ENCODE measurements around the gene UBA7.
"Not testable (repeated sequence)": the region's sequence is repeated elsewhere in the genome, so short reads cannot be mapped to it uniquely, and the experiment has no call there.

UBA7 gene

GRCh38 chr3:49826016-49826415, 12.3 kb upstream of the UBA7 start:
- no peaks in the 10 kb centered on the region for H3K9me3 Mint-ChIP-seq
- no peak overlapping the region for H3K4me3 Mint-ChIP-seq
- H3K36me3 Mint-ChIP-seq (ENCODE audit: low read depth) = peaks cover 5% of the 10 kb centered on the region
- H3K4me1 Mint-ChIP-seq (ENCODE audit: low read depth) = no peaks in the 10 kb centered on the region
- no peaks in the 10 kb centered on the region for H3K27me3 Mint-ChIP-seq (ENCODE audit: low read depth)
- no peak for DNase-seq (ENCODE audit: low spot score)
- H3K27ac Mint-ChIP-seq = no peak overlapping the region

GRCh38 chr3:49823131-49823530, 9.4 kb upstream of the UBA7 start:
- not testable (repeated sequence) for H3K36me3 Mint-ChIP-seq (ENCODE audit: low read depth); H3K27ac Mint-ChIP-seq; H3K4me3 Mint-ChIP-seq; H3K27me3 Mint-ChIP-seq (ENCODE audit: low read depth); DNase-seq (ENCODE audit: low spot score); H3K9me3 Mint-ChIP-seq; H3K4me1 Mint-ChIP-seq (ENCODE audit: low read depth)

- no peak for DNase-seq (ENCODE audit: low spot score)
- Mint-ChIP-seq H3K4me3 (peak overlapping the region; percentile 97), H3K36me3 (ENCODE audit: low read depth) (peaks cover 30% of the 10 kb centered on the region), H3K27me3 (ENCODE audit: low read depth) (no peaks in the 10 kb centered on the region), H3K9me3 (no peaks in the 10 kb centered on the region), H3K27ac (peak overlapping the region; percentile 94), H3K4me1 (ENCODE audit: low read depth) (peaks cover 20% of the 10 kb centered on the region)
Observed at GRCh38 chr3:49812916-49813496, 747 bp downstream of the UBA7 start.

- Mint-ChIP-seq H3K27me3 (ENCODE audit: low read depth) (no peaks in the 10 kb centered on the region), H3K27ac (no peak overlapping the region), H3K9me3 (no peaks in the 10 kb centered on the region), H3K4me3 (no peak overlapping the region), H3K4me1 (ENCODE audit: low read depth) (peaks cover 32% of the 10 kb centered on the region), H3K36me3 (ENCODE audit: low read depth) (peaks cover 32% of the 10 kb centered on the region)
- no peak for DNase-seq (ENCODE audit: low spot score)
Observed at GRCh38 chr3:49807431-49808114, 6.2 kb downstream of the UBA7 start.

- H3K9me3 Mint-ChIP-seq = no peaks in the 10 kb centered on the region
- no peak for DNase-seq (ENCODE audit: low spot score)
- H3K4me3 Mint-ChIP-seq = no peak overlapping the region
- H3K27ac Mint-ChIP-seq = no peak overlapping the region
- H3K4me1 Mint-ChIP-seq (ENCODE audit: low read depth) = peaks cover 35% of the 10 kb centered on the region
- peaks cover 28% of the 10 kb centered on the region for H3K36me3 Mint-ChIP-seq (ENCODE audit: low read depth)
- peaks cover 6% of the 10 kb centered on the region for H3K27me3 Mint-ChIP-seq (ENCODE audit: low read depth)
Observed at GRCh38 chr3:49806850-49807249, 6.9 kb downstream of the UBA7 start.

- DNase-seq (ENCODE audit: low spot score) = peak; percentile 21
- Mint-ChIP-seq H3K4me3 (no peak overlapping the region), H3K4me1 (ENCODE audit: low read depth) (peaks cover 29% of the 10 kb centered on the region), H3K9me3 (no peaks in the 10 kb centered on the region), H3K27ac (no peak overlapping the region), H3K36me3 (ENCODE audit: low read depth) (peaks cover 23% of the 10 kb centered on the region), H3K27me3 (ENCODE audit: low read depth) (peaks cover 14% of the 10 kb centered on the region)
Observed at GRCh38 chr3:49805897-49806701, 7.7 kb downstream of the UBA7 start.

GRCh38 chr3:49805367-49805782, 8.4 kb downstream of the UBA7 start:
- DNase-seq (ENCODE audit: low spot score) = no peak
- Mint-ChIP-seq H3K9me3 (no peaks in the 10 kb centered on the region), H3K27me3 (ENCODE audit: low read depth) (peaks cover 15% of the 10 kb centered on the region), H3K4me1 (ENCODE audit: low read depth) (peaks cover 29% of the 10 kb centered on the region), H3K4me3 (peak overlapping the region; percentile 2), H3K27ac (peak overlapping the region; percentile 48), H3K36me3 (ENCODE audit: low read depth) (peaks cover 20% of the 10 kb centered on the region)

- DNase-seq (ENCODE audit: low spot score) = no peak
- Mint-ChIP-seq H3K27me3 (ENCODE audit: low read depth) (peaks cover 15% of the 10 kb centered on the region), H3K36me3 (ENCODE audit: low read depth) (peaks cover 10% of the 10 kb centered on the region), H3K4me1 (ENCODE audit: low read depth) (peaks cover 29% of the 10 kb centered on the region), H3K4me3 (peak overlapping the region; percentile 71), H3K9me3 (no peaks in the 10 kb centered on the region), H3K27ac (peak overlapping the region; percentile 55)
Observed at GRCh38 chr3:49804141-49805041, 9.4 kb downstream of the UBA7 start.

GRCh38 chr3:49803465-49804140, 10.2 kb downstream of the UBA7 start:
- Mint-ChIP-seq H3K9me3 (no peaks in the 10 kb centered on the region), H3K4me1 (ENCODE audit: low read depth) (peaks cover 29% of the 10 kb centered on the region), H3K4me3 (peak overlapping the region; percentile 71), H3K27ac (peak overlapping the region; percentile 55), H3K36me3 (ENCODE audit: low read depth) (peaks cover 5% of the 10 kb centered on the region), H3K27me3 (ENCODE audit: low read depth) (peaks cover 18% of the 10 kb centered on the region)
- DNase-seq (ENCODE audit: low spot score) = no peak

- Mint-ChIP-seq H3K27ac (peak within 1 kb of the TSS; percentile 60), H3K9me3 (no peaks in the 10 kb centered on the region), H3K4me3 (peak within 1 kb of the TSS; percentile 87), H3K27me3 (ENCODE audit: low read depth) (peaks cover 18% of the 10 kb centered on the region), H3K36me3 (ENCODE audit: low read depth) (peaks cover 5% of the 10 kb centered on the region), H3K4me1 (ENCODE audit: low read depth) (peaks cover 29% of the 10 kb centered on the region)
- DNase-seq (ENCODE audit: low spot score) = peak; percentile 83
Observed at GRCh38 chr3:49802719-49803464, 10.9 kb downstream of the UBA7 start, which contains the start of gene INKA1. TSS of gene INKA1 (plus strand) at chr3:49803261. CDS start at chr3:49803393, 132 bp downstream.

GRCh38 chr3:49801160-49801559, 12.6 kb downstream of the UBA7 start:
- peaks cover 3% of the 10 kb centered on the region for H3K36me3 Mint-ChIP-seq (ENCODE audit: low read depth)
- no peak overlapping the region for H3K27ac Mint-ChIP-seq
- H3K27me3 Mint-ChIP-seq (ENCODE audit: low read depth) = peaks cover 18% of the 10 kb centered on the region
- H3K4me3 Mint-ChIP-seq = no peak overlapping the region
- no peak for DNase-seq (ENCODE audit: low spot score)
- peaks cover 16% of the 10 kb centered on the region for H3K4me1 Mint-ChIP-seq (ENCODE audit: low read depth)
- H3K9me3 Mint-ChIP-seq = no peaks in the 10 kb centered on the region

GRCh38 chr3:49799761-49800160, 14.0 kb downstream of the UBA7 start, which contains the start of gene CDHR4:
TSS of gene CDHR4 (minus strand) at chr3:49799873. CDS start at chr3:49799812, 61 bp downstream.
- no peaks in the 10 kb centered on the region for H3K9me3 Mint-ChIP-seq

More at GRCh38 chr3:49799761-49800160, 14.0 kb downstream of the UBA7 start, which contains the start of gene CDHR4:
- Mint-ChIP-seq H3K36me3 (ENCODE audit: low read depth) (no peaks in the 10 kb centered on the region), H3K4me1 (ENCODE audit: low read depth) (peaks cover 9% of the 10 kb centered on the region), H3K27ac (no peak within 1 kb of the TSS), H3K4me3 (no peak within 1 kb of the TSS), H3K27me3 (ENCODE audit: low read depth) (peaks cover 20% of the 10 kb centered on the region)
- no peak for DNase-seq (ENCODE audit: low spot score)

Data from T-helper 2 cell treated with Interferon-gamma antibody and Interleukin-4, amounts not matched to agents 5 μg/mL and 100 μg/mL, for 36 hours (primary cell).